ENCODE data around the gene EHD3.

The EHD3 gene

GRCh38 chr2:31302940-31303563, 69.1 kb downstream of the EHD3 start:
- TF ChIP-seq ZBTB7A (IDR thresholded peaks at IDR 0.05; ENCODE audit: low read depth): no peak

- no peak for TF ChIP-seq EGR1 (IDR thresholded peaks at IDR 0.05)
- no peak for TF ChIP-seq CEBPB (IDR thresholded peaks at IDR 0.05)
- TF ChIP-seq NFIC (IDR thresholded peaks at IDR 0.05): no peak
- no peak for TF ChIP-seq FOXM1 (IDR thresholded peaks at IDR 0.05; ENCODE audit: borderline replicate concordance, low read depth)
- no peak for TF ChIP-seq TEAD4 (IDR thresholded peaks at IDR 0.05)
- TF ChIP-seq ZBTB7A (IDR thresholded peaks at IDR 0.05; ENCODE audit: low read depth): no peak
- TF ChIP-seq CREB1 (IDR thresholded peaks at IDR 0.05; ENCODE audit: low read depth): no peak
- TF ChIP-seq MAX (IDR thresholded peaks at IDR 0.05): no peak
- no peak for TF ChIP-seq RAD21 (IDR thresholded peaks at IDR 0.05; ENCODE audit: low read depth)
- no peak for TF ChIP-seq REST (IDR thresholded peaks at IDR 0.05; ENCODE audit: low read depth)
- TF ChIP-seq YY1 (IDR thresholded peaks at IDR 0.05; ENCODE audit: low read depth): no peak
- TF ChIP-seq, protein P1, sequence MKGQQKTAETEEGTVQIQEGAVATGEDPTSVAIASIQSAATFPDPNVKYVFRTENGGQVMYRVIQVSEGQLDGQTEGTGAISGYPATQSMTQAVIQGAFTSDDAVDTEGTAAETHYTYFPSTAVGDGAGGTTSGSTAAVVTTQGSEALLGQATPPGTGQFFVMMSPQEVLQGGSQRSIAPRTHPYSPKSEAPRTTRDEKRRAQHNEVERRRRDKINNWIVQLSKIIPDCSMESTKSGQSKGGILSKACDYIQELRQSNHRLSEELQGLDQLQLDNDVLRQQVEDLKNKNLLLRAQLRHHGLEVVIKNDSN (IDR thresholded peaks at IDR 0.05): no peak
- no peak for TF ChIP-seq TCF12 (IDR thresholded peaks at IDR 0.05; ENCODE audit: low read depth)
- no peak for TF ChIP-seq TAF1 (IDR thresholded peaks at IDR 0.05; ENCODE audit: low read depth)
- TF ChIP-seq EP300 (IDR thresholded peaks at IDR 0.05; ENCODE audit: borderline replicate concordance): no peak
Measured at GRCh38 chr2:31304816-31305215, 70.9 kb downstream of the EHD3 start.

GRCh38 chr2:31312898-31313297, 78.9 kb downstream of the EHD3 start:
- TF ChIP-seq REST (IDR thresholded peaks at IDR 0.05; ENCODE audit: low read depth) (no peak), CREB1 (IDR thresholded peaks at IDR 0.05; ENCODE audit: low read depth) (no peak), ZBTB7A (IDR thresholded peaks at IDR 0.05; ENCODE audit: low read depth) (no peak)

- TF ChIP-seq EGR1 (IDR thresholded peaks at IDR 0.05) (no peak), CREB1 (IDR thresholded peaks at IDR 0.05; ENCODE audit: low read depth) (no peak), NFIC (IDR thresholded peaks at IDR 0.05) (no peak), EP300 (IDR thresholded peaks at IDR 0.05; ENCODE audit: borderline replicate concordance) (no peak), TEAD4 (IDR thresholded peaks at IDR 0.05) (no peak), CEBPB (IDR thresholded peaks at IDR 0.05) (no peak), TCF12 (IDR thresholded peaks at IDR 0.05; ENCODE audit: low read depth) (no peak), ZBTB7A (IDR thresholded peaks at IDR 0.05; ENCODE audit: low read depth) (no peak), TAF1 (IDR thresholded peaks at IDR 0.05; ENCODE audit: low read depth) (no peak), FOXM1 (IDR thresholded peaks at IDR 0.05; ENCODE audit: borderline replicate concordance, low read depth) (no peak), RAD21 (IDR thresholded peaks at IDR 0.05; ENCODE audit: low read depth) (no peak), MAX (IDR thresholded peaks at IDR 0.05) (no peak), REST (IDR thresholded peaks at IDR 0.05; ENCODE audit: low read depth) (no peak), YY1 (IDR thresholded peaks at IDR 0.05; ENCODE audit: low read depth) (no peak)
- TF ChIP-seq, protein P1 (IDR thresholded peaks at IDR 0.05): no peak
Measured at GRCh38 chr2:31314761-31315160, 80.8 kb downstream of the EHD3 start.

GRCh38 chr2:31317396-31317795, 83.4 kb downstream of the EHD3 start:
- TF ChIP-seq MAX (IDR thresholded peaks at IDR 0.05): no peak
- no peak for TF ChIP-seq TEAD4 (IDR thresholded peaks at IDR 0.05)
- TF ChIP-seq FOXM1 (IDR thresholded peaks at IDR 0.05; ENCODE audit: borderline replicate concordance, low read depth): no peak
- TF ChIP-seq NFIC (IDR thresholded peaks at IDR 0.05): no peak
